HG02885 (cell line): ENCODE results near the gene MEIOSIN.
A peak's percentile ranks its signal among the peaks of the same experiment; 100 is the strongest.

Experiments used
- ATAC-seq: cut with Tn5 transposase; IDR thresholded peaks from one replicate; pipeline ENCODE4 v1.9.1; 2021; ENCODE audit warnings: mild to moderate bottlenecking; ENCODE audit not compliant: unreplicated experiment, poor library complexity

Gene MEIOSIN

GRCh38 chr19:45778010-45778661 lies 44.9 kb downstream of the MEIOSIN start:
- no peak for ATAC-seq

- peak; percentile 86 for ATAC-seq
Observed at GRCh38 chr19:45779231-45780145, 46.2 kb downstream of the MEIOSIN start.

GRCh38 chr19:45780146-45780447 lies 46.9 kb downstream of the MEIOSIN start:
- ATAC-seq, result no peak

- no peak for ATAC-seq
Observed at GRCh38 chr19:45780448-45781213, 47.4 kb downstream of the MEIOSIN start.

GRCh38 chr19:45781214-45782161 lies 48.2 kb downstream of the MEIOSIN start:
- no peak for ATAC-seq

- no peak for ATAC-seq
Observed at GRCh38 chr19:45782162-45782691, 49.0 kb downstream of the MEIOSIN start, which contains the start of gene DMPK. Gene DMPK, minus strand, starts transcription at chr19:45782490. Its CDS starts 138 bp downstream, at chr19:45782352.

- ATAC-seq, result no peak
Observed at GRCh38 chr19:45782820-45783785, 49.9 kb downstream of the MEIOSIN start.

- no peak for ATAC-seq
Observed at GRCh38 chr19:45784096-45784495, 50.9 kb downstream of the MEIOSIN start.

- ATAC-seq, result no peak
Observed at GRCh38 chr19:45785097-45785496, 51.9 kb downstream of the MEIOSIN start.

- ATAC-seq, result no peak
Observed at GRCh38 chr19:45785781-45786532, 52.7 kb downstream of the MEIOSIN start.

GRCh38 chr19:45786533-45786894 lies 53.3 kb downstream of the MEIOSIN start:
- no peak for ATAC-seq

- ATAC-seq, result no peak
Observed at GRCh38 chr19:45789035-45789786, 56.0 kb downstream of the MEIOSIN start.

GRCh38 chr19:45790942-45791341 lies 57.7 kb downstream of the MEIOSIN start:
- ATAC-seq, result no peak

GRCh38 chr19:45791744-45792469 lies 58.7 kb downstream of the MEIOSIN start:
- no peak for ATAC-seq

- ATAC-seq, result peak; percentile 92
Observed at GRCh38 chr19:45792470-45793177, 59.4 kb downstream of the MEIOSIN start, which contains the start of gene DMWD. Gene DMWD, minus strand, starts transcription at chr19:45792845. Its CDS starts 89 bp downstream, at chr19:45792756.

GRCh38 chr19:45793178-45793564 lies 59.9 kb downstream of the MEIOSIN start:
- ATAC-seq, result no peak
